ENCODE measurements around the gene CIAO1. TPM values are rescaled to one million over a fixed set of nuclear protein-coding genes. Genes with fewer than 3 reads are reported as not detected.

CIAO1 gene
- total RNA-seq, 2 experiments from 2014 or later: 55.4 to 55.6 TPM

GRCh38 chr2:96319396-96319795 lies 53.4 kb downstream of the CIAO1 start:
- Mint-ChIP-seq H3K4me3 (peak overlapping the region; percentile 2), H3K4me1 (ENCODE audit: low read depth) (peaks cover 42% of the 10 kb centered on the region), H3K36me3 (ENCODE audit: low read depth) (no peaks in the 10 kb centered on the region), H3K27me3 (peaks cover 3% of the 10 kb centered on the region), H3K27ac (peak overlapping the region; percentile 18), H3K9me3 (no peaks in the 10 kb centered on the region)
- no peak overlapping the region for H3K27ac ChIP-seq (ENCODE audit: low read depth in 1 of 2, low read length in 2 of 2)
- H3K9me3 ChIP-seq (ENCODE audit: control insufficient read depth in 1 of 2, insufficient read depth in 1 of 2, low read length in 2 of 2): no peaks in the 10 kb centered on the region
- CTCF ChIA-PET: interaction anchor here (2.0 to 3.6 kb wide), 2 partner anchors 25 to 88 kb away, joined by 7 to 18 read pairs; no protein-coding TSS in a partner anchor
- no peaks in the 10 kb centered on the region for H3K36me3 ChIP-seq (ENCODE audit: insufficient read depth, low read length)
- no peak for TF ChIP-seq CTCF (IDR thresholded peaks at IDR 0.05)
- ATAC-seq (ENCODE audit: poor library complexity) (no peak), DNase-seq (peak in 1 of 14 experiments; percentile 36)
- H3K4me3 ChIP-seq (ENCODE audit: low read length): no peak overlapping the region
- H3K27me3 ChIP-seq (ENCODE audit: control insufficient read depth in 1 of 2, insufficient read depth in 2 of 2, low read length in 2 of 2): no peaks in the 10 kb centered on the region
- POLR2A ChIA-PET: interaction anchor here (1.0 to 7.1 kb wide), 3 partner anchors 15 to 95 kb away, joined by 3 to 59 read pairs (median 3); partner anchors contain the start of gene SNRNP200
- intact Hi-C loops (cut with DNase I, micrococcal nuclease): no loop called here
- H3K4me1 ChIP-seq (ENCODE audit: insufficient read depth, low read length): peaks cover 61% of the 10 kb centered on the region

- TF ChIP-seq CTCF (IDR thresholded peaks at IDR 0.05): no peak
- ChIA-PET POLR2A (interaction anchor here (0.7 to 7.1 kb wide), 6 partner anchors 15 to 112 kb away, joined by 3 to 59 read pairs (median 6); partner anchors contain the start of genes NCAPH, SNRNP200 and STARD7), CTCF (interaction anchor here (2.0 to 3.6 kb wide), 2 partner anchors 24 to 87 kb away, joined by 7 to 18 read pairs; no protein-coding TSS in a partner anchor)
- Histone ChIP-seq H3K27me3 (ENCODE audit: control insufficient read depth in 1 of 2, insufficient read depth in 2 of 2, low read length in 2 of 2) (no peaks in the 10 kb centered on the region), H3K4me1 (ENCODE audit: insufficient read depth, low read length) (peaks cover 64% of the 10 kb centered on the region), H3K27ac (ENCODE audit: low read depth in 1 of 2, low read length in 2 of 2) (no peak overlapping the region), H3K4me3 (ENCODE audit: low read length) (peak overlapping the region; percentile 92), H3K9me3 (ENCODE audit: control insufficient read depth in 1 of 2, insufficient read depth in 1 of 2, low read length in 2 of 2) (no peaks in the 10 kb centered on the region), H3K36me3 (ENCODE audit: insufficient read depth, low read length) (no peaks in the 10 kb centered on the region)
- Mint-ChIP-seq H3K4me1 (ENCODE audit: low read depth) (peaks cover 46% of the 10 kb centered on the region), H3K27ac (peak overlapping the region; percentile 16), H3K27me3 (peaks cover 3% of the 10 kb centered on the region), H3K4me3 (peak overlapping the region; percentile 84), H3K9me3 (no peaks in the 10 kb centered on the region), H3K36me3 (ENCODE audit: low read depth) (no peaks in the 10 kb centered on the region)
- intact Hi-C loops (cut with DNase I, micrococcal nuclease): loop anchor here in 1 of 2 experiments (10.0 kb wide), 1 partner anchor 116 kb away; the partner anchor contains the start of gene STARD7
- no peak for DNase-seq
- no peak for ATAC-seq (ENCODE audit: poor library complexity)
Measured at GRCh38 chr2:96320326-96320725, 54.3 kb downstream of the CIAO1 start.

- DNase-seq: peak in 6 of 14 experiments; percentile 1 to 50 (median 24)
- intact Hi-C loops (cut with DNase I, micrococcal nuclease): loop anchor here (1.0 to 10.0 kb wide), 2 partner anchors 16 to 116 kb away; partner anchors contain the start of genes SNRNP200 (in 1 of the 2) and STARD7 (in 1 of the 2)
- POLR2A ChIA-PET: interaction anchor here (0.8 to 7.1 kb wide), 10 partner anchors 9 to 217 kb away, joined by 3 to 59 read pairs (median 4); partner anchors contain the start of genes NCAPH, SNRNP200 and STARD7
Measured at GRCh38 chr2:96320728-96321622, 55.0 kb downstream of the CIAO1 start.

More at GRCh38 chr2:96320728-96321622, 55.0 kb downstream of the CIAO1 start:
- H3K9me3 ChIP-seq (ENCODE audit: control insufficient read depth in 1 of 2, insufficient read depth in 1 of 2, low read length in 2 of 2): no peaks in the 10 kb centered on the region
- no peak for ATAC-seq (ENCODE audit: poor library complexity)
- H3K4me1 Mint-ChIP-seq (ENCODE audit: low read depth): peaks cover 46% of the 10 kb centered on the region
- peak overlapping the region; percentile 92 for H3K4me3 ChIP-seq (ENCODE audit: low read length)
- peaks cover 3% of the 10 kb centered on the region for H3K27me3 Mint-ChIP-seq
- H3K27ac ChIP-seq (ENCODE audit: low read depth in 1 of 2, low read length in 2 of 2): peak overlapping the region in 1 of 2 donors; percentile 63
- H3K4me3 Mint-ChIP-seq: peak overlapping the region; percentile 84
- H3K27me3 ChIP-seq (ENCODE audit: control insufficient read depth in 1 of 2, insufficient read depth in 2 of 2, low read length in 2 of 2): no peaks in the 10 kb centered on the region
- TF ChIP-seq CTCF (IDR thresholded peaks at IDR 0.05): no peak
- no peaks in the 10 kb centered on the region for H3K36me3 ChIP-seq (ENCODE audit: insufficient read depth, low read length)
- H3K9me3 Mint-ChIP-seq: no peaks in the 10 kb centered on the region
- CTCF ChIA-PET: interaction anchor here (0.9 to 3.6 kb wide), 4 partner anchors 16 to 211 kb away, joined by 4 to 18 read pairs (median 6); partner anchors contain the start of gene SNRNP200
- peak overlapping the region; percentile 16 for H3K27ac Mint-ChIP-seq
- H3K36me3 Mint-ChIP-seq (ENCODE audit: low read depth): peaks cover 6% of the 10 kb centered on the region
- peaks cover 64% of the 10 kb centered on the region for H3K4me1 ChIP-seq (ENCODE audit: insufficient read depth, low read length)

Other genes starting within 250 kb of the CIAO1 start
- gene GPAT2, start 231.3 kb upstream of the CIAO1 start, total RNA-seq: 1 to 10 TPM; 1.3 to 2.0 TPM
- gene ADRA2B, start 149.7 kb upstream of the CIAO1 start, total RNA-seq: under 1 TPM; 0.52 to 0.84 TPM
- gene ASTL, start 127.7 kb upstream of the CIAO1 start, total RNA-seq: 1 to 10 TPM; 5.0 to 6.5 TPM
- gene DUSP2, start 120.8 kb upstream of the CIAO1 start, total RNA-seq: 100 to 1,000 TPM; 728 to 730 TPM
- gene STARD7, start 57.4 kb upstream of the CIAO1 start, total RNA-seq: 10 to 100 TPM; 57.4 to 58.6 TPM
- gene TMEM127, start 228 bp upstream of the CIAO1 start, total RNA-seq: 10 to 100 TPM; 34.2 to 36.0 TPM
- gene SNRNP200, start 39.3 kb downstream of the CIAO1 start, total RNA-seq: 100 to 1,000 TPM; 274 to 297 TPM
- gene ITPRIPL1, start 59.1 kb downstream of the CIAO1 start, total RNA-seq: 1 to 10 TPM; 5.1 to 5.7 TPM
- 1 to 10 TPM; 3.0 to 3.1 TPM for gene NCAPH, start 69.5 kb downstream of the CIAO1 start, total RNA-seq
- not detected for gene NEURL3, start 239.1 kb downstream of the CIAO1 start, total RNA-seq